H1 (cell line): Measurements from ENCODE around the gene AUH. TPM values are rescaled to one million over a fixed set of nuclear protein-coding genes. Genes with fewer than 3 reads are reported as not detected.

Experiments
- CTCF ChIA-PET: fragments of 300-600 bp; sonication (Branson Sonifier 250); formaldehyde crosslinking; loops from one replicate; lab custom pipeline; 2021; ENCODE audit not compliant: partially characterized antibody; lab: Charles Lee
- POLR2A ChIA-PET: fragments of 300-600 bp; sonication (Branson Sonifier 250); formaldehyde crosslinking; loops from one replicate; lab custom pipeline; 2021; ENCODE audit warnings: inconsistent platforms; ENCODE audit not compliant: partially characterized antibody; lab: Charles Lee
- DNase-seq, 2 experiments: peaks; one replicate each; pipeline versions ENCODE4 v3.0.0 to v3.0.0-alpha.2; 2010 to 2022; ENCODE audit warnings: low spot score in 2 of 2, low read depth in 1 of 2, mixed read lengths in 1 of 2
- FAIRE-seq: peaks from 2 replicates; lab custom pipeline; 2011; peaks lifted over from hg19 to GRCh38; lab: Jason Lieb, UNC
- H2AFZ ChIP-seq: 2 replicates; pipeline ENCODE4 v1.8.1; 2012; ENCODE audit warnings: low read length, inconsistent platforms
- H2AK5ac ChIP-seq: 2 replicates; pipeline ENCODE4 v1.6.1; 2013; ENCODE audit warnings: low read depth, low read length
- H2BK120ac ChIP-seq: replicated peaks from 2 replicates; pipeline ENCODE3; 2013; ENCODE audit warnings: low read depth, low read length, inconsistent platforms
- H2BK12ac ChIP-seq: 2 replicates; pipeline ENCODE4 v1.6.1; 2013; ENCODE audit warnings: low read depth, low read length
- H2BK15ac ChIP-seq: 2 replicates; pipeline ENCODE4 v1.6.1; 2013; ENCODE audit warnings: low read length
- H2BK20ac ChIP-seq: 2 replicates; pipeline ENCODE4 v1.6.1; 2013; ENCODE audit warnings: low read length
- H2BK5ac ChIP-seq: 2 replicates; pipeline ENCODE4 v1.6.1; 2013; ENCODE audit warnings: low read depth, low read length
- H3K14ac ChIP-seq: 2 replicates; pipeline ENCODE4 v1.6.1; 2013; ENCODE audit warnings: inconsistent platforms; ENCODE audit not compliant: insufficient read length
- H3K18ac ChIP-seq: 2 replicates; pipeline ENCODE4 v1.6.1; 2013; ENCODE audit warnings: low read length; ENCODE audit errors: extremely low read depth
- H3K23ac ChIP-seq: 2 replicates; pipeline ENCODE4 v1.6.1; 2013; ENCODE audit warnings: inconsistent platforms; ENCODE audit not compliant: insufficient read length
- H3K23me2 ChIP-seq: 2 replicates; pipeline ENCODE4 v1.6.1; 2013; ENCODE audit warnings: low read depth, low read length
- H3K27ac ChIP-seq: 2 replicates; pipeline ENCODE4 v1.6.1; 2011; ENCODE audit warnings: low read depth, low read length, inconsistent platforms
- H3K27me3 ChIP-seq, 4 experiments: replicated peaks in 1 of 4; 1 replicate in 1 of 4; 2 replicates in 3 of 4; pipeline versions ENCODE4 v1.6.1 to v1.8.1; 2011 to 2013; ENCODE audit warnings: low read length in 3 of 4, mild to moderate bottlenecking in 3 of 4, inconsistent platforms in 2 of 4, mixed read lengths in 2 of 4, moderate library complexity in 1 of 4; ENCODE audit not compliant: control insufficient read depth in 3 of 4, insufficient read depth in 3 of 4; ENCODE audit errors: extremely low read depth in 1 of 4
- H3K36me3 ChIP-seq, 4 experiments: 2 replicates each; pipeline versions ENCODE4 v1.6.1 to v1.8.1; 2011 to 2013; ENCODE audit warnings: mild to moderate bottlenecking in 4 of 4, low read length in 3 of 4, moderate library complexity in 2 of 4, control low read depth in 1 of 4, inconsistent platforms in 1 of 4; ENCODE audit not compliant: insufficient read depth in 4 of 4, control insufficient read depth in 2 of 4
- H3K4ac ChIP-seq: replicated peaks from 2 replicates; pipeline ENCODE3; 2013; ENCODE audit warnings: low read length, low read depth, mixed read lengths, inconsistent platforms; ENCODE audit not compliant: insufficient read length
- H3K4me1 ChIP-seq, 4 experiments: replicated peaks in 1 of 4; 1 replicate in 1 of 4; 2 replicates in 3 of 4; pipeline versions ENCODE4 v1.6.1 to v1.8.1; 2011 to 2013; ENCODE audit warnings: low read length in 3 of 4, inconsistent platforms in 2 of 4, mixed read lengths in 1 of 4; ENCODE audit not compliant: insufficient read depth in 4 of 4, control insufficient read depth in 3 of 4
- H3K4me2 ChIP-seq, 2 experiments: 2 replicates each; pipeline versions ENCODE4 v1.6.1 to v1.8.1; 2011 to 2013; ENCODE audit warnings: low read depth in 2 of 2, low read length in 2 of 2, control low read depth in 1 of 2, inconsistent platforms in 1 of 2, mild to moderate bottlenecking in 1 of 2; ENCODE audit not compliant: insufficient read depth in 1 of 2
- H3K4me3 ChIP-seq, 4 experiments: fragments of 200-600, 300-600 bp in 1 of 4; sonication (generic), shearing (Covaris generic), sonication (Bioruptor Twin) in 1 of 4; 2 replicates each; pipeline versions ENCODE4 v1.5.1 to v1.8.1; 2011 to 2016; ENCODE audit warnings: low read length in 4 of 4, low read depth in 3 of 4, control low read depth in 2 of 4, inconsistent platforms in 2 of 4, mild to moderate bottlenecking in 2 of 4, mixed read lengths in 1 of 4, moderate library complexity in 1 of 4; ENCODE audit not compliant: insufficient read depth in 2 of 4; ENCODE audit errors: extremely low read depth in 1 of 4
- H3K56ac ChIP-seq: replicated peaks from 2 replicates; pipeline ENCODE3; 2013; ENCODE audit warnings: low read depth, mild to moderate bottlenecking, mixed read lengths, low read length, inconsistent platforms; ENCODE audit not compliant: insufficient read length
- H3K79me1 ChIP-seq: 2 replicates; pipeline ENCODE4 v1.6.1; 2013; ENCODE audit warnings: low read depth, low read length, control low read depth
- H3K79me2 ChIP-seq, 2 experiments: 2 replicates each; pipeline versions ENCODE4 v1.6.1 to v1.8.1; 2012 to 2013; ENCODE audit warnings: low read length in 2 of 2, mild to moderate bottlenecking in 2 of 2, inconsistent platforms in 1 of 2; ENCODE audit not compliant: insufficient read depth in 2 of 2, control insufficient read depth in 1 of 2
- H3K9ac ChIP-seq, 4 experiments: replicated peaks in 1 of 4; 1 replicate in 1 of 4; 2 replicates in 3 of 4; pipeline versions ENCODE4 v1.6.1 to v1.8.1; 2011 to 2013; ENCODE audit warnings: low read depth in 3 of 4, low read length in 3 of 4, control low read depth in 2 of 4, mild to moderate bottlenecking in 2 of 4, moderate library complexity in 2 of 4, inconsistent platforms in 1 of 4; ENCODE audit errors: extremely low read depth in 1 of 4
- H3K9me3 ChIP-seq, 2 experiments: 2 replicates each; pipeline versions ENCODE4 v1.6.1 to v1.8.1; 2012 to 2013; ENCODE audit warnings: mild to moderate bottlenecking in 2 of 2, moderate library complexity in 2 of 2, control low read depth in 1 of 2, inconsistent platforms in 1 of 2, low read depth in 1 of 2, low read length in 1 of 2, mixed read lengths in 1 of 2; ENCODE audit not compliant: insufficient read depth in 2 of 2
- H4K20me1 ChIP-seq, 2 experiments: replicated peaks in 1 of 2; 2 replicates each; pipeline versions ENCODE3 to v1.8.1; 2011 to 2013; ENCODE audit warnings: inconsistent platforms in 2 of 2, low read length in 2 of 2, mild to moderate bottlenecking in 1 of 2; ENCODE audit not compliant: insufficient read depth in 2 of 2, control insufficient read depth in 1 of 2
- H4K5ac ChIP-seq: 2 replicates; pipeline ENCODE4 v1.6.1; 2013; ENCODE audit warnings: low read length, low read depth, mixed read lengths, inconsistent platforms; ENCODE audit not compliant: insufficient read length
- H4K8ac ChIP-seq: 2 replicates; pipeline ENCODE4 v1.8.0; 2013; ENCODE audit warnings: mild to moderate bottlenecking, moderate library complexity, low read length, inconsistent platforms; ENCODE audit not compliant: insufficient read depth; ENCODE audit errors: extremely low read depth
- H4K91ac ChIP-seq: replicated peaks from 2 replicates; pipeline ENCODE3; 2013; ENCODE audit warnings: low read length, mixed read lengths, inconsistent platforms; ENCODE audit not compliant: insufficient read length
- EZH2 ChIP-seq: fragments of 200-600 bp; sonication (generic); IDR thresholded peaks from 2 replicates; pipeline ENCODE4 v1.7.1; 2012; ENCODE audit warnings: low read depth, mild to moderate bottlenecking, moderate library complexity, low read length, inconsistent platforms; ENCODE audit not compliant: severe bottlenecking
- GTF2F1 ChIP-seq: IDR thresholded peaks from 2 replicates; pipeline ENCODE4 v1.6.1; 2012; ENCODE audit warnings: low read depth, low read length, improper control_type of control experiment, borderline replicate concordance
- WGBS, 2 experiments: shearing (Covaris generic) in 1 of 2; methylation state at CpG; one replicate each; pipeline versions ENCODE4 v1.1.6 to v1.1.7; 2013 to 2015; ENCODE audit warnings: low lambda C conversion rate in 2 of 2, mixed read lengths in 2 of 2, inconsistent platforms in 1 of 2, low coverage in 1 of 2, missing lambda C conversion rate in 1 of 2; ENCODE audit not compliant: insufficient replicate concordance in 2 of 2, insufficient coverage in 1 of 2, insufficient read length in 1 of 2; ENCODE audit errors: extremely low coverage in 1 of 2, missing lambda C conversion rate in 1 of 2; 5-methylcytosine and 5-hydroxymethylcytosine counted together
- polyA plus RNA-seq, 7 experiments: library from polyadenylated mRNA; depleted of rRNA in 3 of 7; stranded (reverse) in 5 of 7; unstranded in 2 of 7; fragments of >200 nt in 5 of 7; fragments of 200-250 nt in 2 of 7; gene quantifications; 1 replicate in 5 of 7; 2 replicates in 1 of 7; 4 replicates in 1 of 7; pipeline versions ENCODE4 v1.2.1 to v1.2.3, GENCODE V29; 2011 to 2013; ENCODE audit warnings: missing spikeins in 2 of 7, mixed read lengths in 2 of 7
- total RNA-seq: library from RNA; stranded (reverse); fragmentation: NEBNext Ultra II Directional; extraction: Animal tissue kit (Norgen Biotek cat#: 25700); gene quantifications from 2 replicates; pipeline ENCODE4 v1.2.1, GENCODE V29; 2021

AUH gene
- total and polyA plus RNA-seq, 2 of the 8 experiments (the other 6 are each of a cell fraction or from before 2014, with no cell fraction given), result 5.8 to 21.9 TPM

DNA sequence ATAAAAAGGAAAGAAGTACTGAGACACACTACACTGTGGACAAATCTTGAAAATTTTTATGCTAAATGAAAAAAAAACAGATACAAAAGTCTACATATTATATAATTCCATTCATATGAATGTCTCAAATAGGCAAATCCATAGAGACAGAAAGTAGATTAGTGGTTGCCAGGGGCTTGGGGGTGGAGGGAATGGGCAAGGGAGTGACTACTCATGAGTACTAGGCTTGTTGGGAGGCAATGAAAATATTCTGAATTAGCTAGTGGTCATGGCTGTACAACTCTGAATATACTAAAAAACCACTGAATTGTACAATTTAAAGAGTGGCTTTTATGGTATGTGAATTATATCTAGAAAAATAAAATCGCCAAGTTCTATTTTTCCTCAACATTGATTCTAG is 154.9 kb downstream of the AUH start:
- no peak overlapping the region for H3K18ac ChIP-seq
- H2BK20ac ChIP-seq, result no peak overlapping the region
- TF ChIP-seq GTF2F1, result no peak
- TF ChIP-seq EZH2, result no peak
- H4K5ac ChIP-seq, result no peak overlapping the region
- no peaks in the 10 kb centered on the region for H4K20me1 ChIP-seq
- H3K79me2 ChIP-seq, result no peaks in the 10 kb centered on the region
- no peaks in the 10 kb centered on the region for H3K4me1 ChIP-seq
- H2AK5ac ChIP-seq, result no peak overlapping the region
- ChIA-PET POLR2A (no interaction called here), CTCF (interaction anchor here (0.7 kb wide), 1 partner anchor 659 kb away, joined by 4 read pairs; no protein-coding TSS in a partner anchor)
- H3K56ac ChIP-seq, result no peak overlapping the region
- no peak overlapping the region for H4K8ac ChIP-seq
- H3K23me2 ChIP-seq, result no peaks in the 10 kb centered on the region
- FAIRE-seq (no peak), DNase-seq (no peak)
- H3K4me3 ChIP-seq, result no peak overlapping the region
- H2BK120ac ChIP-seq, result no peak overlapping the region
- H3K79me1 ChIP-seq, result no peaks in the 10 kb centered on the region
- no peak overlapping the region for H4K91ac ChIP-seq
- no peak overlapping the region for H2BK12ac ChIP-seq
- H3K14ac ChIP-seq, result no peak overlapping the region
- no peak overlapping the region for H3K23ac ChIP-seq
- no peak overlapping the region for H3K27ac ChIP-seq
- H3K9ac ChIP-seq, result no peak overlapping the region
- no peaks in the 10 kb centered on the region; a peak in 1 of 4 replicates for H3K9me3 ChIP-seq
- 100% methylated on average over 1 of the region's 1 CpG; no CpG with 5 or more reads in 1 of the 2 experiments for WGBS, 2 experiments
- no peak overlapping the region for H3K4ac ChIP-seq
- H3K27me3 ChIP-seq, result no peaks in the 10 kb centered on the region
- no peak overlapping the region for H2BK5ac ChIP-seq
- no peak overlapping the region for H3K4me2 ChIP-seq
- H3K36me3 ChIP-seq, result 0 out of 8 replicates have a peak, but pooled peaks cover 0 to 2% (median 0%) of the 10 kb centered on the region in 4 experiments
- no peak overlapping the region for H2BK15ac ChIP-seq
- no peak overlapping the region for H2AFZ ChIP-seq
